Ovary (tissue), 9 donors: Measurements from ENCODE around the gene SPDYC. TPM values are rescaled to one million over a fixed set of nuclear protein-coding genes. Genes with fewer than 3 reads are reported as not detected.
A peak's percentile ranks its signal among the peaks of the same experiment; 100 is the strongest.

ENCODE experiments used
- DNase-seq, 5 donors: peaks; one replicate each; pipeline ENCODE4 v3.0.0-alpha.2; 2019 to 2020
- H3K27ac ChIP-seq, 2 donors: fragments of 200-600 bp; one replicate each; pipeline versions ENCODE4 v1.5.1 to v1.8.0; 2019 to 2022
- H3K27me3 ChIP-seq: fragments of 200-600 bp; one replicate; pipeline ENCODE4 v1.8.0; 2022
- H3K36me3 ChIP-seq: fragments of 200-600 bp; sonication (generic); one replicate; pipeline ENCODE4 v1.5.1; 2019
- H3K4me1 ChIP-seq: one replicate; pipeline ENCODE4 v1.8.1; 2013; ENCODE audit warnings: mild to moderate bottlenecking, moderate library complexity; ENCODE audit not compliant: insufficient read depth
- H3K4me3 ChIP-seq: fragments of 200-600 bp; sonication (generic); one replicate; pipeline ENCODE4 v1.5.1; 2017
- H3K9me3 ChIP-seq, 2 donors: fragments of 200-600 bp in 1 of 2; sonication (generic) in 1 of 2; one replicate each; pipeline versions ENCODE4 v1.5.1 to v1.8.1; 2013 to 2019; ENCODE audit warnings: mild to moderate bottlenecking in 1 of 2, moderate library complexity in 1 of 2
- EP300 ChIP-seq: sonication (generic); formaldehyde crosslinking; IDR thresholded peaks from one replicate; pipeline ENCODE4 v1.6.1; 2017; ENCODE audit warnings: antibody characterized with exemption
- POLR2A ChIP-seq: fragments of 450-650 bp; IDR thresholded peaks from one replicate; pipeline ENCODE4 v1.6.1; 2017; ENCODE audit warnings: antibody characterized with exemption, mild to moderate bottlenecking, moderate library complexity
- WGBS, 3 donors: extraction: QIAGEN DNeasy Blood & Tissue Kit in 1 of 3; methylation state at CpG; one replicate each; pipeline versions ENCODE4 v1.1.5 to v1.1.7; 2013 to 2017; 5-methylcytosine and 5-hydroxymethylcytosine counted together
- intact Hi-C, 4 donors: fragments of 100-400 bp; cut with DNase I; formaldehyde crosslinking; loops; one replicate each; pipeline versions ENCODE4 v1.11.0 to v1.15.1; 2022 to 2023
- polyA plus RNA-seq, 2 donors: library from polyadenylated mRNA; stranded (reverse); fragments of 200-250 nt in 1 of 2; fragments of 350-450 nt in 1 of 2; fragmentation: Illumina TruSeq in 1 of 2; extraction: RNeasy Lipid Tissue Mini Kit (QIAGEN cat#74804) in 1 of 2; gene quantifications; one replicate each; pipeline ENCODE4 v1.2.3, GENCODE V29; 2013 to 2014
- total RNA-seq, 7 donors: library from RNA; depleted of rRNA in 2 of 7; stranded (reverse); fragments of >200 nt in 2 of 7; fragmentation: NEBNext Ultra II Directional in 3 of 7; extraction: Animal tissue kit (Norgen Biotek cat#: 25700) in 3 of 7; gene quantifications; one replicate each; pipeline versions ENCODE4 v1.1.0 to v1.2.4, GENCODE V29; 2016 to 2023
- TF ChIP-seq, protein P1 (sequence below), 3 donors: fragments of 450-650 bp in 2 of 3; fragments of 200-600 bp in 1 of 3; IDR thresholded peaks; one replicate each; pipeline versions ENCODE4 v1.5.1 to v1.8.0; 2016 to 2022; ENCODE audit warnings: antibody characterized with exemption in 3 of 3, mild to moderate bottlenecking in 1 of 3
- donor health status: DM: no; HTN: no; CAD: no; lungs with moderate emphysema.
- donor health status: DM: no; HTN: no; CAD: no.
- donor health status: Bipolar disorder and iron deficiency.
- donor health status: DM: yes; HTN: yes; CAD: no.
- donor health status: DM: no; HTN: no; CAD: no.
- donor health status: DM: yes; HTN: yes; CAD: no.

Gene SPDYC
- total and polyA plus RNA-seq, 9 donors = 0.07 TPM; not detected in 8

DNA sequence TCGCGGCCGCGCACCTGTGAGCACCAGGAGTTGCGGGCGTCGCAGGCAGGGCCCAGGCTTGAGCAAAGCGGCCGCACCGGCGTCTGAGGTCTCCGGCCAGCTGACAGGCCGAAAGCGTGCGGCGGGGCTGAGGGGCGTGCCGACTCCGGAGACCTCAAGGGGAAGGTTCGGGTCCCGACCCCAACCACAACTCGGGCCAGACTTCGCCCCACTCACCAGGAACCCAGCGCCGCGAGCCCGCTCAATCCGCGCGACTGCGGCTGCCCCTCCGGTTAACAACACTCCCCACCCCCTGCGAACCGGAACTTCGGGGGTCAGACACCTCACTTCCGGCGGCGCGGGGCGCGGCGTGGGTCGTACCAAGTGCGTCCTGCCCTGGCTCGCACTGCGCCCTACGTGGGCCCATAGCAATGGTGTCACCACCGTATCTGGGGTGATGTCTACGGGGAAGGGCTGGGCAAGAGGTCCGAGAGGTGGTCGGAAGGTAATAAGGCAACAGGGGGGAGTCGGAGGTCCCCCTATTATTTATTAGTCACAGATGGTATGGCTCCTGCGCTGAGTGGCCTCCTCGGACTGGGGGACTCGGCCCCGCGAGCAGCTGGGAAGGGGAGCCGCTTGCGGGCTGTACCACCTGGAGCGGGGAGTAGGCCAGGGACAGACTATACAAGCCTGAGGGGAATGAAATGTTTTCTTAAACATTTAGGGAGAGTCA, 35.6 kb upstream of the SPDYC start, which contains the start of gene SYVN1:
TSS of gene SYVN1 (minus strand) at position 280 of the 712 bp plus-strand sequence. CDS start 918 bp downstream, outside the sequence.
- Histone ChIP-seq H3K4me3 (peak within 1 kb of the TSS; percentile 76), H3K36me3 (no peaks in the 10 kb centered on the region), H3K27ac (peak within 1 kb of the TSS; percentile 79 to 99), H3K4me1 (no peaks in the 10 kb centered on the region), H3K27me3 (no peaks in the 10 kb centered on the region), H3K9me3 (no peaks in the 10 kb centered on the region)
- DNase-seq = peak; percentile 91 to 94 (median 92)
- intact Hi-C loops = no loop called here
- peak; percentile 95 for TF ChIP-seq POLR2A
- TF ChIP-seq, protein P1, sequence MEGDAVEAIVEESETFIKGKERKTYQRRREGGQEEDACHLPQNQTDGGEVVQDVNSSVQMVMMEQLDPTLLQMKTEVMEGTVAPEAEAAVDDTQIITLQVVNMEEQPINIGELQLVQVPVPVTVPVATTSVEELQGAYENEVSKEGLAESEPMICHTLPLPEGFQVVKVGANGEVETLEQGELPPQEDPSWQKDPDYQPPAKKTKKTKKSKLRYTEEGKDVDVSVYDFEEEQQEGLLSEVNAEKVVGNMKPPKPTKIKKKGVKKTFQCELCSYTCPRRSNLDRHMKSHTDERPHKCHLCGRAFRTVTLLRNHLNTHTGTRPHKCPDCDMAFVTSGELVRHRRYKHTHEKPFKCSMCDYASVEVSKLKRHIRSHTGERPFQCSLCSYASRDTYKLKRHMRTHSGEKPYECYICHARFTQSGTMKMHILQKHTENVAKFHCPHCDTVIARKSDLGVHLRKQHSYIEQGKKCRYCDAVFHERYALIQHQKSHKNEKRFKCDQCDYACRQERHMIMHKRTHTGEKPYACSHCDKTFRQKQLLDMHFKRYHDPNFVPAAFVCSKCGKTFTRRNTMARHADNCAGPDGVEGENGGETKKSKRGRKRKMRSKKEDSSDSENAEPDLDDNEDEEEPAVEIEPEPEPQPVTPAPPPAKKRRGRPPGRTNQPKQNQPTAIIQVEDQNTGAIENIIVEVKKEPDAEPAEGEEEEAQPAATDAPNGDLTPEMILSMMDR (IDR thresholded peaks at IDR 0.05) = peak in 1 of 3 donors; percentile 8
- TF ChIP-seq EP300 = peak; percentile 33
- 0 to 1% (median 0%) methylated on average over 55 to 60 of the region's 60 CpGs for WGBS, 3 donors

DNA sequence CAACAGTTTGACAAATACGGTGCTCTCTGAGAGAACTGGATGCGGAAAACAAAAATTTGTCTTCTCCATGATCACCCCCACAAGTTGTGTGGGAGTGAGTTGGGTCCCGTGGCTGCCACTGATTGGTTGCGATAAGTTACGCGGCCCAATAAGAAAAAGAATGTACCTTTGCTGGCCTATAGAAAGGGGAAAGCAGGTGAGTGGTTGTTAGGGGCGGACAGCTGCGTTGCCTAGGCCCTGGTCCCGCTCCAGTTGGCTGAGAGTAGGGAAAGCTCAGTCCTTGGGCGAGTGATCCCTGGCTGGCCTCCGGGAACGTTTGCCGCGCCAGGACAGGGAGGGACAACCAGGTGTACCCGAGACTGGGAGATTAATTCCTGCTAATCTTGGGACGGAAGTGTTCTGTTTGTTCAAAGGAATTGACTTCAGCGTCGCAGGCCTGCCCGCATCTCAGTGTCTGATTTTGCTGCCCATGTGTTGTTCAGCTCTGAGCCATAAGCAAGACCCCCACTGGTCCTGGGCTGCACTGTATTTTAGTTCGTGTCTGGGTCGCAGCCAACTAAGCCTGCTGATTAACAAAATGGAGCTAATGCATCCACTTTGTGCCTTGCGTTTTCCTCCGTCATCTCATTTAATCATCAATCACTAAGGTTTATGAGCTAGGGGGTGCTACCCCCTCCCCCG, 34.9 kb upstream of the SPDYC start:
- TF ChIP-seq, protein P1 (IDR thresholded peaks at IDR 0.05) = no peak
- peak; percentile 15 for TF ChIP-seq POLR2A
- TF ChIP-seq EP300 = no peak
- WGBS, 3 donors = 1 to 2% (median 1%) methylated on average over 24 of the region's 24 CpGs

GRCh38 chr11:65135633-65136145, 34.3 kb upstream of the SPDYC start:
- Histone ChIP-seq H3K27ac (peak overlapping the region in 1 of 2 donors; percentile 99), H3K4me3 (peak overlapping the region; percentile 76), H3K36me3 (no peaks in the 10 kb centered on the region), H3K9me3 (no peaks in the 10 kb centered on the region), H3K27me3 (no peaks in the 10 kb centered on the region), H3K4me1 (no peaks in the 10 kb centered on the region)
- intact Hi-C loops = no loop called here
- TF ChIP-seq, protein P1 (IDR thresholded peaks at IDR 0.05) = no peak
- TF ChIP-seq EP300 = no peak
- TF ChIP-seq POLR2A = no peak
- WGBS, 3 donors = 28 to 46% (median 40%) methylated on average over 11 of the region's 11 CpGs
- no peak for DNase-seq

More for the DNA sequence above, 34.9 kb upstream of the SPDYC start:
- Histone ChIP-seq H3K36me3 (no peaks in the 10 kb centered on the region), H3K27ac (peak overlapping the region; percentile 79 to 99), H3K9me3 (no peaks in the 10 kb centered on the region), H3K27me3 (no peaks in the 10 kb centered on the region), H3K4me1 (no peaks in the 10 kb centered on the region), H3K4me3 (peak overlapping the region; percentile 76)
- peak; percentile 89 to 94 (median 93) for DNase-seq
- intact Hi-C loops = no loop called here

DNA sequence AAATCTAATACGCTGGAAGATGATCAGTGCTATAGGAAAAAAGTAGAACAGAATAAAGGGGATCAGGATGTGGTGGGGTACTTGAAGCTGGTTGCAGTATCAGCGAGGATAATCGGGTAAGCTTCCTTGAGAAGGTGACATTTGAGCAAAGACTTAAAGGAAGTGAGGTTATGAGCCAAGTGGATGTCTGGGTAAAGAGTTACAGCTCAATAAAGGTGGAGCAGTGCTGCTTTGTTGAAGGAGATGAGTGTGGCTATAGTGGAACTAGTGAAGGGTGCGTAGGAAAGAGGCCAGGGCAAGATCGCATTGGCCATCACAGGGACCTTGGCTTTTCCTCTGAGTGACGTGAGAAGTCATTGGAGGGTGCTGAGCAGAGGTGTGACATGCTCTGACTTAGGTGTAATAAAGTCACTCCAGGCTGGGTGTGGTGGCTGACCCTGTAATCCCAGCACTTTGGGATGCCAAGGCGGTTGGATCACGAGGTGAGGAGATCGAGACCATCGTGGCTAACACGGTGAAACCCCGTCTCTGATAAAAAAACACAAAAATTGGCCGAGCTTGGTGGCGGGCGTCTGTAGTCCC, 33.4 kb upstream of the SPDYC start:
- intact Hi-C loops = no loop called here
- H3K27ac ChIP-seq = no peak overlapping the region
- no peaks in the 10 kb centered on the region for H3K36me3 ChIP-seq
- no peaks in the 10 kb centered on the region for H3K9me3 ChIP-seq
- no peaks in the 10 kb centered on the region for H3K4me1 ChIP-seq
- no peaks in the 10 kb centered on the region for H3K27me3 ChIP-seq
- H3K4me3 ChIP-seq = no peak overlapping the region
- DNase-seq = no peak
- 84 to 87% (median 85%) methylated on average over 15 of the region's 15 CpGs for WGBS, 3 donors
- TF ChIP-seq EP300 (no peak), POLR2A (no peak)
- TF ChIP-seq, protein P1 (IDR thresholded peaks at IDR 0.05) = no peak
